IPS-NIHi7 (cell line): ENCODE measurements around the gene VAV2.
A peak's percentile ranks its signal among the peaks of the same experiment; 100 is the strongest.

Experiments
- DNase-seq: peaks from one replicate; pipeline ENCODE4 v3.0.0; 2012; ENCODE audit warnings: mixed read lengths; ENCODE audit errors: extremely low spot score

Gene VAV2

GRCh38 chr9:133742849-133743444, 249.2 kb downstream of the VAV2 start:
- peak; percentile 98 for DNase-seq

DNA sequence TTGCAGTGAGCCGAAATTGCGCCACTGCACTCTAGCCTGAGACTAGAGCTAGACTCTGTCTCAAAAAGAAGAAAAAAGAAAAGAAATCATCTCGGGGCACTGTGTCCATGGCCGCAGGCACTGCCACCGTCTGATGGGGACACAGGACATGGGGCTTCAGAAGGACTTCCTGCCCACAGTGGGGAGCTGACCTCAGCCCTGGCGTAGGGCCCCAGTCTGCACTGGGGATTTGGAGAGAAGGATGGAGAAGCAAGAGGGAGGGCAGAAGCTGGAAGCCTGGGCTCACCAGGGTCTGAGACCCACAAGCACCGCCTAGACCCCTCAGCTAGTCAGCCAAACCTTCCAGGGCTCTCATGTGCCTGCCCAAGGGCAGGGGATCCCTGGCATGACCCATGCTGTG, 249.9 kb downstream of the VAV2 start:
- no peak for DNase-seq

GRCh38 chr9:133741716-133742115, 250.4 kb downstream of the VAV2 start:
- DNase-seq, result no peak

- DNase-seq, result no peak
Observed at GRCh38 chr9:133740911-133741310, 251.2 kb downstream of the VAV2 start.

DNA sequence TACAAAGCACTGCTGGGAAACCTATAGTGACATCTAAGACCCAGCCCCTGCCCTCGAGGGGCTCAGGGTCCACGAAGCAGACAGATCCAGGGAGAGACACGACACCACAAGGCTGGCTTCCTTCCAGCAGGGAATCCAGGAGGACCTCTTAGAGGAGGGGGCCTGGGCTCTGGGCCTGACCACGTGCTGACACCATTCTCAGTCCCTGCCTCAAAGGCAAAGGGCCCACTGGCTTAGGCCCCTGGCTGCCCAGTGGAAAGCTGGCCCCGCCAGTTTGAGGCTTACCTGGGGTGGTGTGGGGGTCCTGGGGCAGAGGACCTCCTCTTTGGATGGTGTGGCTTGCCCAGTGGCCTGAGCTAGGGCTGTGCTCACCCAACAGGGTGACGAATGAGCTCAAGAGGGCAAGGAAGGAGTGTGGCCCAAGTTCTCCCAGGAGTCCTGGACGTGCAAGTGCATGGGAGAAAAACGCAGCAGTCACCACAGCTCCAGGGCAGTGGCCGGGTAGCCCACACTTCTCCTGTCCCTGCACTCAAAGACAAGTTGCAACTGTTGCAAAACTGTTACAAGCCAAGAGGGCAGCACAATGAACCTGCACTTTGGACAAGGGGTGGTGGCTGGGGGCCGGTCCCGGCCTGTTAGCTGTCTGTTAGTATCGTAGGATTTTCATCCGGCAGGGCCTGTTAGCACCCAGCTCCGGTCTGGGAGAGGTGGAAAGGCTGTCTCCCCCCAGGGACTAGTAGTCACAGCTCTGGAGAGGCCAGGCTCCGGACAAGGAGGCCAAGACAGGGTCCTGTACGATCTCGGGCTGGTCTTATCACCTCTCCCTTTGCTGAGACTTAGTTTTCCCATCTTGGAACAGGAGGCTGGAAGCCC, 252.5 kb downstream of the VAV2 start:
- no peak for DNase-seq

GRCh38 chr9:133738640-133739225, 253.4 kb downstream of the VAV2 start:
- no peak for DNase-seq

- DNase-seq, result peak; percentile 83
Observed at GRCh38 chr9:133737774-133738639, 254.1 kb downstream of the VAV2 start, which contains the start of gene SARDH. Gene SARDH, minus strand, starts transcription at chr9:133738352. Its CDS starts 4,179 bp downstream, at chr9:133734173.

DNA sequence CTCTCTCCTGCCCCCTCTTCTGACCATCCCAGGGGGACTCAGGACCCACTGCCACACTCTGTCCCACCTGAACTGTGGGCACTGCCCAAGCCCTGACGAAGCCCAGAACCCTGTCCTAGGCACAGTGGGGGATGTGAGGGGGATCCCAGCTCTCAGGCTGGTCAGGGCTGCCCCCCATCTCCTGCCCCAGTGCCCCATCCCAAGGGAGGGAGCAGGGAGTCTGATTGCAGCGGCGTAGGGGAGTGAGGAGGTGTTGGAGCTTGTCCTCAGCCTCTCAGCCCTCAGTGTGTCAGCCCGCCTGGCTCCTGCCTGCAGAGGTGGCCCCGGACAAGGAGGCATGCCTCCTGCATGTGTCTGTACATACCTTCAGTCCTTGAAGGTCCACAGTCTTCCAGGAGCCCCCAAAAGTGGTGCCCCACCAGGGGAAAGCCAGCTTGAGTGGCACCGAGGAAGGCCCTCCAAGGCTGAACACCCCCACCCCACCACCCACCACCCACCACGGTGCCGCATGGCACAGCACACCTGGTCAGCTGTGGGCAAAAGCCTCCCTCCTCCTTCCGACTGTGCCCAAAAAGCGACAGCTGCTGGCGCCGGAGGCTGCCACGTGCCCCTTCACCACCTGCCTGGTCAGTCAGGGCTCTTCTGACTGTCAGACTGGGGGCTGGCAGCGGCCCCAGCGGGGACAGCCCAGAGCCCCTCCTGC, 254.9 kb downstream of the VAV2 start:
- DNase-seq, result no peak

GRCh38 chr9:133735931-133736330, 256.2 kb downstream of the VAV2 start:
- no peak for DNase-seq

DNA sequence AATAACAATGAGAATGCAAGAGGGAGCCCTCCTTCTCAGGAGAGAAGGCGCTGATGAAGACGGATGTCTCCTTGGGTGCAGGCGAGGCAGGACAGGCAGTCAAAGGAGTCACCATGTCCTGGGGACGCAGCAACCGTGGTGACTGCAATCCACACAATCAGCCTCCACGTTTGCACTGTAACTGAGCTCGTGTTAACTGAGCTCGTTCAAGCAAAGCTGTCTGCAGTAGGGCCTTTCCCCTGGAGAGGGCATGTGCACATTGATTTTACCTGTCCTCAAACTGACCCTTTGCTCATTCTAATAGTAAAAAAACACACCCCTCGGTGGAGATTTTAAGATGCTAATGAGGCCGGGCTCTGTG, 256.7 kb downstream of the VAV2 start:
- no peak for DNase-seq

GRCh38 chr9:133734590-133735414, 257.3 kb downstream of the VAV2 start:
- DNase-seq, result peak; percentile 54

DNA sequence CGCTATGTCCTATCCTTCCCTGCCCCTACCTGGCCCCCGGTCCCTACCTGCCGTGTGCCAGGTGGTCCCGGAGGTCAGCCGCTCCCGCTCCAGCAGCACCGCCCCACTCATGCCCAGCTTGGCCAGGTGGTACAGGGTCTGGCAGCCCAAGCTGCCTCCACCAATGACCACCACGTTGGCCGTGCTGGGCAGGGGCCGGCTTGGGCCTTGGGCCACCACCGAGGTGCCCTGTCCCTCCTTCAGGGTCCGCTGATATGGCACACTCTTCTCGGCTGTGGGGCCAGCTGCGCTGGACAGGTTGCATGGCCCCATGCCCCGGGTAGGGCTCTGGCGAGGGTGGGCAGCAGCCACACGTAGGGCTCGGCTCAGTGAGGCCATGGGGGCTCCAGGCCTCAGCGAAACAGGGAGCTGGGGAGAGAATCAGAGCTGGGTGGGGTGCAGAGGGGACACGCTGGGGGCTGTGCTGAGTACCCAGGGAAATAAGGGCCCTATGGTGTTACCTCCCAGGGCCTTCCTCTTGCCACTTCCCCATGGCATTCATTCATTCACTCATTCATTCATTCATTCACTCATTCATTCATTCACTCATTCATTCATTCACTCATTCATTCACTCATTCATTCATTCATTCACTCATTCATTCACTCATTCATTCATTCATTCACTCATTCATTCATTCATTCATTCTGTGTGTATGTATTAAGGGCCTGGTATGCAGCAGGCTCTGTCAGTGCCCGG, 258.2 kb downstream of the VAV2 start:
- DNase-seq, result no peak

- DNase-seq, result no peak
Observed at GRCh38 chr9:133733421-133733795, 258.7 kb downstream of the VAV2 start.

- DNase-seq, result no peak
Observed at GRCh38 chr9:133732639-133733408, 259.3 kb downstream of the VAV2 start.

- DNase-seq, result peak; percentile 94
Observed at GRCh38 chr9:133731876-133732638, 260.1 kb downstream of the VAV2 start.

DNA sequence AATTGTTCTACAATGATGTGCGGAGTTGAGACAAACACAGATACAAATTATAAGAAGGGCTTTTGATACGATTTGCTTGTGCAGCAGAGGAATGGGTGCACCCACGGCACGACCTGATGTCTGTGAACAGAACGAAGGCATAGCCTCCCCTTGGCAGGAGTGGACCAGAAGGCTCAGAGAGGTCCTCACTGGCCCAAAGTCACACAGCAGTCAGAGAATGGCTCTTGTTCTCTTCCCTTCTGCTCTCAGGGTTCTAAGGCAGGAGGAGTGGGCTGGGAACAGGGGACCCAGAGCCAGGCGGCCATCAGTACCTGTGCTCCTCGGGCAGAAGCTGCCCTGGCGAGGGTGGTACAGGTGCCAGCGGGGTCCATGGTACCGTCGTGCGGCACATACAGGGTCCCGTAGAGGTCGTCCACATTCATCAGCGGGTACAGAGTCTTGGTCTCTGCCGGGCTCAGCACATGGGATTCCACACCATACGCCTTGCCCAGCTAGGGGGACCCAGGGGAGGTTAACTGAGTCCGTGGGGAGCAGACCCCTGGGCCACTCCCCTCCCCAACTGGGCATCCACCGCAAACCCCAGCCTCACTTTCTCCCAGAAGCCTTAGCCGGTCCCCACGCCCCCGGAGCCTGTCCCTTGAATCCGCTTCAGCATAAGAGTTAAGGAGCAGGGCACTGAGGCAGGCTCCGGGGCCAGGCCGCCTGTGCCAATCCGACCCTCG, 261.0 kb downstream of the VAV2 start:
- DNase-seq, result no peak

DNA sequence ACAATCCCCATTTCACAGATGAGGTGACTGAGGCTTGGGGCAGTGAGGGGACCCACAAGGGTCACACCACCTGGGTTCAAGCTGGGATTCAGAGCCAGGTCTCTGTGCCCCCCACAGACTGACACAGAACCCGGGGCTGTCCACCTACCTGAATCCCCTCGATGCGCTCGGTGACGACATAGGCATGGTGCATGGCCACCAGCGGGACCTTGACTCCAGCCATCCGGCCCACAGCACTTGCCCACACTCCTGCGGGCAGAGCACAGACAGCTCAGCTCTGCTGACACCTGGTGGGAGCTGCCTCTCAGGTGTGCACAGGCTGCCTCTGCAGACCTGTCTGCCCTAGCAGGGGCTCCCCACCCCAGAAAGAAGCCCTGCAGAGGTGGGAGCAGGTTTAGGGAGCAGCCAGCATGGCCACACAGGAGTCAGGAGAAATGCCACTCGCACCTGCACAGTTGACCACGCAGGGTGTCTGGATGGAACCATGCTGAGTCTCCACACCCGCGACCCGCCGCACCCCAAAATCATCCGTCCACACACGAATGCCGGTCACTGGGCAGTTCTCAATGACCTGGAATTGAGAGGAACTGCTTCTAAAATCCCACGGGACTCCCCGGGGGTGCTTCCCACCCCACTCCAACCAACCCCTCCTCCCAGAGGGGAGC, 262.4 kb downstream of the VAV2 start:
- no peak for DNase-seq
